ENCODE results near the gene SPP1.
"Not testable (repeated sequence)": the region's sequence is repeated elsewhere in the genome, so short reads cannot be mapped to it uniquely, and the experiment has no call there.

SPP1 gene

DNA sequence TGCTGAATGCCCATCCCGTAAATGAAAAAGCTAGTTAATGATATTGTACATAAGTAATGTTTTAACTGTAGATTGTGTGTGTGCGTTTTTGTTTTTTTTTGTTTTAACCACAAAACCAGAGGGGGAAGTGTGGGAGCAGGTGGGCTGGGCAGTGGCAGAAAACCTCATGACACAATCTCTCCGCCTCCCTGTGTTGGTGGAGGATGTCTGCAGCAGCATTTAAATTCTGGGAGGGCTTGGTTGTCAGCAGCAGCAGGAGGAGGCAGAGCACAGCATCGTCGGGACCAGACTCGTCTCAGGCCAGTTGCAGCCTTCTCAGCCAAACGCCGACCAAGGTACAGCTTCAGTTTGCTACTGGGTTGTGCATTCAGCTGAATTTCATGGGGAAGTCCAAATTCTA lies at the start of gene SPP1:
TSS of gene SPP1 (plus strand) at position 249 of the 400 bp plus-strand sequence. CDS start 1,182 bp downstream, outside the sequence.
- DNase-seq = no peak

DNA sequence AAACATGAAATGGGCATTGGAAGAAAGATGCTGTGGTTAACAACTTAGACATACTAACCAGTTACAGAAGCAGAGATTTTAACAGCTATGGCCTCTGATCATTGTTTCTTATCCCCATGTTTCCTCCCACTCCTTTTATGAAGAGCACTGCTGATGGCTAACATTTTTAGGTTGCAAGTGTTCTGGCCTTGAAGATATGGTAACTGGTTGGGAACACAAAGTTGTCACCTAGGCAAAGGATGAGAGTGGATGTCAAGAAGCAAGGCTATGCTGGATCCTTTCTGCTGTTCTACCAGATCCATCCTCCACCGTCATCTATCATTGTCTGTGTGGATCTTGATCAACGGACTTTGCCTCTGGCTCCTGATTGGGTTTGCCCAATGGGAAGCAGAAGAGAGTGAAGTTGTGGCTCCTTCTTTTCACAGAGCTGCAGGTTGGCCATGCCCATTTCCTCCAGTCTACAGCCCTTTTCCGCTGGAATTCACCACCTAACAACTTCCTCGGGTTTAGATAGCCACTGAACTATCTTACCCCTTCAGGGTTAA lies 48.9 kb upstream of the SPP1 start:
- no peak for DNase-seq

- no peak for DNase-seq
Measured at GRCh38 chr4:87930629-87931028, 44.9 kb upstream of the SPP1 start.

GRCh38 chr4:87931932-87932331 lies 43.6 kb upstream of the SPP1 start:
- DNase-seq = no peak

DNA sequence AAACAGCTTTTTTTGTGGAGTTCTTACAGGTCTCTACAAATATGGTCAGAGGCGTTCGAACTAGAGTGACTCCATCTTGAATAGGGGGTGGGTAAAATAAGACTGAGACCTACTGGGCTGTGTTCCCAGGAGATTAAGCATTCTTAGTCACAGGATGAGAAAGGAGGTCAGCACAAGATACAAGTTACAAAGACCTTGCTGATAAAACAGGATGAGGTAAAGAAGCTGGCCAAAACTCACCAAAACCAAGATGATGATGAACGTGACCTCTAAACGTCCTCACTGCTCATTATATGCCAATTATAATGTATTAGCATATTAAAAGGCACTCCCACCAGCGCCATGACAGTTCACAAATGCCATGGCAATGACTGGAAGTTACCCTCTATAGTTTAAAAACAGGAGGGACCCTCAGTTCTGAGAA lies 42.8 kb upstream of the SPP1 start:
- DNase-seq = no peak

GRCh38 chr4:87933337-87933736 lies 42.2 kb upstream of the SPP1 start:
- DNase-seq = no peak

DNA sequence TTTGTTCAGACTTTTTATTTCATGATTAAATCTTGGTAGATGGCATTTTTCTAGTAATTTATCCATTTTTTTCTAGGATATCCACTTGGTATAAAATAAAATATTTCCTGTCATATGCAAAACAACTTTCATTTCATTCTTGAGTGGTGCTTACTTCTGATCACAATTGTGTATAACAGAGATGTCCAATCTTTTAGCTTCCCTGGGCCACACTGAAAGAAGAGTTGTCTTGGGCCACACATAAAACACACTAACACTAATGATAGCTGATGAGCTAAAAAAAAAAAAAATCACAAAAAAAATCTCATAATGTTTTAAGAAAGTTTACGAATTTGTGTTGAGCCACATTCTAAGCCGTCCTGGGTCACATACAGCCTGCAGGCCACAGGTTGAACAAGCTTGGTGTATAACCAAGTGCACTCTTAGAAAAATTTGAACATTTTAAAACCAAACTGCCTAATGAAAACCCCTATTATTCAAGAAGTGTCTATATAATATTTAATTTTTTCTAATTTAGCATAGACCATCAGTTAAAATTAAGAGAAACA lies 41.3 kb upstream of the SPP1 start:
- DNase-seq = no peak

DNA sequence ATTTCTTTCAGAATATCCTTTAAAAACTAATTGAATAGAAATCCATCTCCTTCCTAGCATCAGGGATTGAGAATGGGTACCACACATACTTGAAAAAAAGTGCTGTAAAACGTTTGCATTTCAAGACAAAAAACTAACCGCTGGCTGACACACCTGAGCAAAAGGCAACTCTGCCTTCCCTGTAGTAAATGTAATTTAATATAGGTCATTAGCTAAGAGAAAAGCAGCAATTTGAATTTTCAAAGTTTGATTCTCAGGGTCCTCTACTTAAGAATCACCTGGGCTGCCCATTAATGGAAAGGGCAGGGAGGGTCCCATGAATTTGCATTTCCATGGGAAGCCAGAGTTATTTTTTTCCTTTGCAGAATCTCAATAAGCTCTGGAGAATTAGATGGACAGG lies 40.5 kb upstream of the SPP1 start:
- no peak for DNase-seq

DNA sequence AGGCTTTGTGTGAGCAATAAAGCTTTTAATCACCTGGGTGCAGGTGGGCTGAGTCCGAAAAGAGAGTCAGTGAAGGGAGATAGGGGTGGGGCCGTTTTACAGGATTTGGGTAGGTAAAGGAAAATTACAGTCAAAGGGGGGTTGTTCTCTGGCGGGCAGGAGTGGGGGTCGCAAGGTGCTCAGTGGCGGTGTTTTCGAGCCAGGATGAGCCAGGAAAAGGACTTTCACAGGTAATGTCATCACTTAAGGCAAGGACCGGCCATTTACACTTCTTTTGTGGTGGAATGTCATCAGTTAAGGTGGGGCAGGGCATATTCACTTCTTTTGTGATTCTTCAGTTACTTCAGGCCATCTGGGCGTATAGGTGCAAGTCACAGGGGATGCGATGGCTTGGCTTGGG lies 39.6 kb upstream of the SPP1 start:
- DNase-seq = not testable (repeated sequence)

- DNase-seq = no peak
Measured at GRCh38 chr4:87937523-87937922, 38.0 kb upstream of the SPP1 start.

DNA sequence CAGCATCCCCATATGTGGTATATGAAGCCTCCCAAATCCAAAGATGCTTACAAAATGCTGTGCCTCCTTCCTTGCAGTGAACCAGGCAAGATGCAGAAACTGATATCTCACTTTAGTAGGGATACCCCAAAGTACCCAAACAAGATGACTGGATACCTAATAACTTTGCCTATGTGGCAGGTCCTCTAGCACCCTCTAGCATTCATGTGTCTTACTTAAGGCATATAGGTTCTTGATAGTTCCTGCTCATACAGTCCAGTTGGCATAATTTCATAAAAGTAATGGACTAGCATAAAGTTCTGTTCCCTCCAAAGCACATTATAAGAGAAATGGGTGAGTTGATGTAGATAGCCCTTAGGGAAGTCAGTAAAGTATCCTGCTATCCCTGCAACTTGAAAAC lies 36.8 kb upstream of the SPP1 start:
- no peak for DNase-seq

DNA sequence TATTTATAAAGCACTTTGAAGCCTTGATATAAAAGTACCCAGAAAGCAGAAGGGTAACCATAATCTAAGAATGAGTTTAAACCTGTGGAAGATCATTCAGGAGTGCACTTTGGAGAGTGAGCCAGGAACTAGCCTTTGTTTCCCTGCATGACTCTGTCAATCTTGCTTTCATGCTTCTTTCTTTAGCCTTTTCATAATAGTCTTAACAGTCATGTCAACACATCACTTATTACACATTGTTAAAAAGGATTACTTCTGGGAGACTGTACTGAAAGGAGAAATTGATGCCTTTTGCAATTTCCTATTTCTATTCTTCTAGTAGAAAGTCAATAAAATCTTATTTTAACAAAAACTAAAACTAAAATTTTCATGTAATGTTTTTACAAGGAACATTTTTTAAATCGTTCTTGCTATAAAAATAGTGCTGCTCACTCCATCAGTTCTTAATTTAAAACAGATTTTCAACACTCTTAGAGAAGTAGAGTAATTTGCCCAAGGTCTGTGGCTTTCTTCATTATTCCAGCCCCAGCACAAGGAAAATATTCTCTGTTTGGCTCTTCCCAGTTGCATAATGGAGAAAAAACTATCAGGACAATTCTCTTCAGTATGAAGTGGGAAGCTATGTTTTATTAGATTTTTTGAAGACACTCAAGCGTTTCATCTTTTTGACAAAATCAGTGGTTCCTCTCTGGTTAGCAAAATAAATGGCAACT lies 35.4 kb upstream of the SPP1 start:
- no peak for DNase-seq

DNA sequence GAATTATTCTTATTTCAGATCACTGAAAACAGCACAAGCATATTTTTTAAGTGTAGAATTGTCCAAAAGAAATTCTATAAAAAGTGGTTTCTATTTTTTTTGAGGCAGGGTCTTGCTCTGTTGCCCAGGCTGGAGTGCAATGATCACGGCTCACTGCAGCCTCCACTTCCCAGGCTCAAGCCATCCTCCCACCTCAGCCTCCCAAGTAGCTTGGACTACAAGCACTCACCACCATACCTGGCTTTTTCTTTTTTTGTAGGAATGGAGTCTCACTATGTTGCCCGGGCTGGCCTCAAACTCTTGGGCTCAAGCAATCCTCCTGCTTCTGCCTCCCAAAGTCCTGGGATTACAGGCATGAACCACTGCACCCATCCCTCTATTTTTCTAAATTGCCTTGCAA lies 34.7 kb upstream of the SPP1 start:
- DNase-seq = not testable (repeated sequence)

- DNase-seq = no peak
Measured at GRCh38 chr4:87941537-87942392, 33.7 kb upstream of the SPP1 start.

GRCh38 chr4:87943660-87944149 lies 31.8 kb upstream of the SPP1 start:
- DNase-seq = no peak

DNA sequence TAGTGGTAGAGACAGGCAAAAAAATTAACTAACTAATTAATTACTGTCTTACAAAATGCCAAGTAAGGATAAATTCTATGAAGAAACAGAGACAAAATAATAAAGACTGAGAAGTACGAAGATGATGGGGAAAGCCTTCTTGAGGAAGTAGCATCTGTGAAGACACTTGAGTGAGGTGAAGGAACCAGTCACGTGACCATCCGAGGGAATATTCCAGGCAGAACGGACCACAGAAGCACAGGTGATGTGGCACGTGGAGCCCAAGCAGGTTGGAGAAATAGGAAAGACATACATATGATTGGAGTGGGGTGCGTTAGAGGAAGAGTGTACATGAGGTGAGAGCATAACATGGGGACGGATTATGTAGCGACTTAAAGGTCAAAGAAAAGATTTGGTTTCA lies 30.5 kb upstream of the SPP1 start:
- DNase-seq = no peak

- DNase-seq = no peak
Measured at GRCh38 chr4:87946766-87947165, 28.7 kb upstream of the SPP1 start.

DNA sequence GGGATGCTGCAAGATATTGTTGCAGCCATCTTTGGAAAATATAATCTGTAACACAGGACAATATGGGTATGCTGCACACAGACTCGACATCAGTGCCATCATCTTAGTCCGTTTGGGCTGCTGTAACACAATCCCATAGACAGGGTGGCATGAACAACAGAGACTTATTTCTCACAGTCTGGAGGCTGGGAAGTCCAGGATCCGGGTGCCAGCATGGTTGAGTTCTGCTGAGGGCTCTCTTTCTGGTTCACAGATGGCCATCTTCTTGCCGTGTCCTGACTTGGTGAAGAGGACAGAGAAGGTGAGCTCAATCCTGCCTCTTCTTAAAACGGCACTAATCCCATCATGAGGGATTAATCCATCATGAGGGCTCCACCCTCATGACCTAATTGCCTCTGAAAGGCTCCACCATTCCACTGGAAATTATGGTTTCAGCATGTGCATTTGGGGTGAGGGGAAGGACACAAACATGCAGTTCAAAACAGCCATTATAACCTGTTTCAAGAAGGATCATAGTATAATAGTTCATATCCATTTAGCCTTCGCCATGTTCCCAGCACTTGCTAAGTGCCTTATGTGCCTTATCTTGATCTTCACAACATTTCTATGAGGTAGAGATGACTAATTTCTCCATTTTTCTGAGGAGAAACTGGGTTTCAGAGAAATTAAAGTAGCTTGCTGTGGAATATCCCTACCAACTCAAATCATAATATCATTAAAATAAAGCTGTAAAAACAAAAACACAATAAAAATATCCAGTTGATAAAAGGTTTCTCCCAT lies 27.9 kb upstream of the SPP1 start:
- DNase-seq = no peak

DNA sequence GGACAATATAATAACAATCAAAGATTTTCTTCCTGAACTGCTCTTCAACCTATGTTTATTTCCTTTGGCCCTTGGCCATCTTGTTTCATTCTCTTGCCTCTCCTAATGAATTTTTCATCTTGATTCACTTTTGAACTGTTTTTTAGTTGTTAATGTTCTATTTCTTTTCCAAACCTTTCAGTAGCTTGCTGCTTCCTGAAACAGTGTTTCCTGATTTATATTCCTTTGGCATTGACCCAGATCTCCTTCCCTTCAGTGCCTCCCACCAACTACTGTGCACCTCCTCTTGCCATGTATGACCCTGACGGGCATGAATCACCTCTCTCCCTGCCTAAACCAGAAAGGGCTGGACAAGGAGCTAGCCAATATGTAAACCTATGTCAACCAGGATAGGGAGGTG lies 25.6 kb upstream of the SPP1 start:
- DNase-seq = no peak

GRCh38 chr4:87950493-87950892 lies 25.0 kb upstream of the SPP1 start:
- no peak for DNase-seq

GRCh38 chr4:87950936-87951511 lies 24.5 kb upstream of the SPP1 start:
- no peak for DNase-seq

- DNase-seq = no peak
Measured at GRCh38 chr4:87953826-87954225, 21.7 kb upstream of the SPP1 start.

All from amniotic stem cell (primary cell).